HG02571 (cell line): ENCODE results near the gene STEAP4.

Experiments
- ATAC-seq: cut with Tn5 transposase; IDR thresholded peaks from one replicate; pipeline ENCODE4 v1.9.1; 2021; ENCODE audit warnings: mild to moderate bottlenecking, moderate library complexity; ENCODE audit not compliant: unreplicated experiment

The STEAP4 gene

GRCh38 chr7:88314061-88314491, 7.4 kb upstream of the STEAP4 start:
- no peak for ATAC-seq

DNA sequence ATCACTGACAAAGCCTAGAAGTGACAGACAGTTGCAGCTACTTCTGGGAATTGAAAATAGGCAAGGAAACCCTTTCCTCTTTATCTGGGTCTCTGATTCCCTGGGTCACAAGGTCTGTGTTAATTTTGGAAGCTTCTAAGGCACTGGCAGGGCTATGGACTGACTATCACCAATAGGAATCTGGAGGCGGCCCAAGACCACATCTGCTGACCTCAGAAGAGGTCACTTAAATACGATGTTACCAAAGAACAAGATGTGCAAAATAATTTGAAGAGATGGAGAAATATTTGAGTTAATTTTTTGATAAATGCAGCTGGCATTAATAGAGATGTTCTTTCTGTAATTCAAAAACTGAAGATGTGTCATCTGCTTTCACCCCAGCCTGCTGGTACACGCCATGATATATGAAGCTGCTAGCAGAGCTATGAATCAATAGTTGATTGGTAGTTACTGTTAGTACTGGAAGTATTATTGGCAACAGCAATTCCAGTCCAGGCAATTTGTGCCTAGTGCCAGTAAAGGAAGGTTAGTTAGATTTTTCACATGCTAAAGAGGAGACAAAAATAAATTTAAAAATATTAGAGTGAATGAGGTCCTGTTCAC, 5.5 kb upstream of the STEAP4 start:
- no peak for ATAC-seq

DNA sequence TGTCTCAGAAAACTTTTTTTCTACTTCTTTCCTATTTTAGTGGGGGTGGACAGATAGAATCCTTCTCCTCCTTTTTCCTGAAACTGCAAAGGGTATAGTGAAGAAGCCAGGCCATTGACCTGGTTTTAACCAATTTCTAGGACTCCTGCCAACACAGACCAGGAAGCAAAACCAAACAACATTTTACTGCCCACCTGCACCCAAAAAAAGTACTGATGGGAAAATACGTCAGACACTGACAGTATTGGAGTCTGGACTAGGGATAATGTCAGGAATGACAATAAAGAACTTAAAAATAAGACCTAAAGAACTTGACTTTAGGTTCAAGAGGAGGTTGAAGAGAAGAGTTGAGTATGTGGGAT, 5.0 kb upstream of the STEAP4 start:
- no peak for ATAC-seq

GRCh38 chr7:88310956-88311674, 4.4 kb upstream of the STEAP4 start:
- ATAC-seq: no peak

- no peak for ATAC-seq
These were observed 3.1 kb upstream of the STEAP4 start for GRCh38 chr7:88309819-88310218.

DNA sequence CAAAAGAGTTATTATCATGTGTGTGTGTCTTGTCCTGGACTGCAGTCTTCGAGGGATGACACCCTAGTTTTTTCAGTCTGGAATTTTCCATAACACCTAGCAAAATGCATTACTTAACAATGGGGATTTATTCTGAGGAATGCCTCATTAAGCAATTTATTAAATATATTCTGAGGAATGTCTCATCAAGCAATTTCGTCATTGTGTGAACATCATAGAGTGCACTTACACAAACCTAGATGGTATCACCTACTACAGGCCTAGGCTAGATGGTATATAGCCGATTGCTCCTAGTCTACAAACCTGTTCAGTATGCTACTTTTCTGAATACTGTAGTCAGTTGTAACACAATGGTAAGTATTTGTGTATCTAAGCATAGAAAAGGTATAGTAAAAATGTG, 1.1 kb upstream of the STEAP4 start:
- ATAC-seq: no peak

DNA sequence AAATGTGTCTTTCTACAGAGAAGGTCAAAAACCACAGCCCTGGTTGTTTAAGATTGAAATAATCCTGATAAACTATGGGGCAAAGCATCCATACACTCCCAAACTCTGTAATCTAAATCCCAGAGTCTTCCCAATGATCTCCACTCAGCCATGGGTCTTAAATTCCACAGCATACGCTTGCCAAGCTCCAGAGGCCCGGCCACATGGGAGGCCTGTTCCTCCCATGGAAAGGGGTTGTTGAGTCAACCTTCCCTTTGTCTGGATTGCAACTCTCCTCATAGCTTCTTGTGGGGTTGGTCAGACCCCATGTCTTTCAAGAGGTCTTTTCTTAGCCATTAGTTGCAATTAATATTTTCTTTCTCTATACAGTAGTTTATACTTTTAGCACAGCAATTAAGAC, 718 bp upstream of the STEAP4 start:
- ATAC-seq: no peak

GRCh38 chr7:88305044-88305443, 1.6 kb downstream of the STEAP4 start:
- no peak for ATAC-seq

- ATAC-seq: no peak
These were observed 4.2 kb downstream of the STEAP4 start for GRCh38 chr7:88302486-88302885.

DNA sequence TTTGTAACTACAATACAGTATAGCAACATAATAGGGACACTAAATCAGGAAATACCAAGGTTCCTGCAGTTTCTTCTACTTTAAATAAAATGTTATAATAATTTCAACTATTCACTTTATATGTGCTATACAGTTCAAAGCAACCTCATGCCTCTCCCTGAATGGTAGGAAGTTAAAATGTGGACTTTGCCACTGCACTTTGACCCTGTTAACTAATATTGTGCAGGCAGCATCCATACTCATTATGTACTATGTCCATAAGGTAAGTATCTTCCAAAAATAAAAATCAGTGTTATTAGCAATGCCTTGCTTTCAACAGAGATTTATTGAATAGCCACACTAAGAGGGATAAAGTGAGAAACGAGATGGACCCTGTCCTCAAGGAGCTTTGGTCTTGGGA, 4.8 kb downstream of the STEAP4 start:
- ATAC-seq: no peak

- no peak for ATAC-seq
These were observed 6.2 kb downstream of the STEAP4 start for GRCh38 chr7:88300401-88300945.

DNA sequence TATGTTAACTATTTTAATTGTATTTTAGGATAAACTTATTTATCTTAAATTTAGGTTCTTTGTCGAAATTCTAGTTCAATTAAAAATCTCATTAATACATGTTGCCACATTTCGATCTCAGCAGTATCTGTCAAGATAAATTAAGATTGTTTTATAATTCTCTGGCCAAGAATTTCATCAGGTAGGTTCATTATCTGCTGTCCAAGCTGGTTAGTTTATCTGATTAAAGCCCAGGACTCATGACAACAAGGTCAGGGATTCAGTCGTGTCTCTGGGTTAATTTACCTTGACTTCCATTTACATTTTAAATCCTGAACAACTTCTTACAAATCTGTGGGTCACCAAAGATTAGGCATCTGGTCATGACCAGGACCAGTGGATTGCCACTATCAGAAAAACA, 7.6 kb downstream of the STEAP4 start:
- no peak for ATAC-seq

DNA sequence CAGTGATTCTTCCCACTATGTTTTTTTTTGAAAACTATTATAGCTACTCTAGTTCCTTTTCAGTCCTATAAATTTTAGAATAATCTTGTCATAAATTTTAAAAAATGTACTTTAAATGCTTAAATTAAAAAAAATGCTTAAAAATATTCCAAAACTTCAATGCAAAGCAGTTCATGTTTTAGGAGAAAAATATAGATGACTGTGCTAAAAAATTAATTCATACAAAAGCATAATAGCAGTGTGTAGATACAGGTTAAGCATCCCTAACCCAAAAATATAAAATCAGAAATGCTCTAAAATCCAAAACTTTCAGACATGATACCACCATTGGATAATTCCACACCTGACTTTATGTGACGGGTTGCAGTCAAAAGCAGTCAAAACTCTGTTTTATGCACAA, 12.8 kb downstream of the STEAP4 start:
- ATAC-seq: no peak

DNA sequence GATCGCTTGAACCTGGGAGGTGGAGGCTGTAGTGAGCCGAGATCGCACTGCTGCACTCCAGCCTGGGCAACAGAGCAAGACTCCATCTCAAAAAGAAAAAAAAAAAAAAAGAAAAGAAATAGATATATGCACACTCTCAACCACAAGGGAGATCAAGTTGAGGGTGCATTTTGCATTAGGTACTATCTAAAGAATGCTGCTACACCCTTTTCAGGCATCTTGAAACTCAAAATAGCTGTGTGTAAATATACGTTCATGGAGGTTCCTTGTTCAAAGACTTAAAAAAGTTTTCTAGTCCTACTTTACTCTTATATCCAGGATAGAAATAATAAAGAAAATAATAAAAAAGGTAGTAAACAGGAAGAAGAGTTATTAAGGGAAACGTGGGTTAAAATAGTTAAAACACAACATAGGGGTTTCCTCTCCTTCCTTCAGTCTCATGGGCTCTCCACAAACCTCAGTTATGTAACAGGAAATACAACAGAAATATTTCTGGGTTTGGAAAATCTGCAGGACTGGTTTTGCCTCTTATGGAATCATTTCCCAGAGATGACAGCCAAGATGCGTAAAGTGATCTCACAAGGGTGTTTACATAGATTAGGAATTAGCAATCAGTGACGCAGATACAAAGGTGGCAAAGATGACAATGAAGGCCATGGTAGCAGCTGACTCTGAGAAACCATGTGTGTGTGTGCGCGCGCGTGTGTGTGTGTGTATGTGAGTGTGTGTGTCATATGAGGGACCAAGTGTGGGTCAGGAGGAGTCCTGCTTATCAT, 15.1 kb downstream of the STEAP4 start:
- ATAC-seq: no peak

GRCh38 chr7:88290491-88290890, 16.2 kb downstream of the STEAP4 start:
- ATAC-seq: no peak

DNA sequence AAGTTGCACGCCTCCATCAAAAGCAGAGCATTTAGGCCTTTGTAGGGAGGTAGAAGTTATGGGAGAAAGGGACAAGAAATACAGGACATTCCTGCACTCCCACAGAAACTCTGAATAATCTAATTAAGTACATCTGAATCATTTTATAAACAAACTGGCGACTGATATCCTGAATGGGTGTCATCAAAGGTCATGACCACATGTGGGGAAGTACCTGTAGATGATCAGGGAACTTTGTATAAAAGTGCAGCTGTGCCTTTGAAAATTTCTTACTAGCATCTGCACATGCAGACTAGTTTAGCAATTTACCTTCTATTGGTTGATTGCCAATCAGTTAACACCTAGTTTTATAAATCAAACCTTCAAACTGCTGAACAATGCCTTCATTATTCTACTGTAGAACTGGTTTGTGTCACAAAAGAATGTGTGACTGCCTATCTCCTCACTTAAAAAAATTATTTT, 17.1 kb downstream of the STEAP4 start:
- ATAC-seq: no peak

DNA sequence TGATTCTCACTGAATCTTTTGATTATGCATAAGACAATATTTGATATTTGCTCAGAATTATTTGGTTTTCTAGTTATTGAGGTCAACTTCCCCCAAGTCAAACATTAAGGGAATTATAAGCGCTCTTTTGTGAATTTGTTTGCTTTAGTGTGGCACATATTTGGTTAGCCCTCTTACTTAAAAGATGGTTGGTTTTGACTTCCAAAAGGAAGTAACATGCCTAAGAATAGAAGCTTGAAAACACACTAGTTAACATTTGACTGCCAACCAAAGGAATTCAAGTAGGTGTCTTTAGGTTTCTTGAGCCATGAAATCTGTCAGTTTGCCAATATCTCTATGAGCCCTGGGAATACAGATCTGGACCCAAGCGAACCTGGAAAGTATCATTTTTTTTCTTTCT, 24.9 kb downstream of the STEAP4 start:
- no peak for ATAC-seq

GRCh38 chr7:88280801-88281200, 25.9 kb downstream of the STEAP4 start:
- ATAC-seq: no peak

GRCh38 chr7:88279323-88279722, 27.4 kb downstream of the STEAP4 start:
- ATAC-seq: no peak

- no peak for ATAC-seq
These were observed 27.8 kb downstream of the STEAP4 start for GRCh38 chr7:88278881-88279280.

DNA sequence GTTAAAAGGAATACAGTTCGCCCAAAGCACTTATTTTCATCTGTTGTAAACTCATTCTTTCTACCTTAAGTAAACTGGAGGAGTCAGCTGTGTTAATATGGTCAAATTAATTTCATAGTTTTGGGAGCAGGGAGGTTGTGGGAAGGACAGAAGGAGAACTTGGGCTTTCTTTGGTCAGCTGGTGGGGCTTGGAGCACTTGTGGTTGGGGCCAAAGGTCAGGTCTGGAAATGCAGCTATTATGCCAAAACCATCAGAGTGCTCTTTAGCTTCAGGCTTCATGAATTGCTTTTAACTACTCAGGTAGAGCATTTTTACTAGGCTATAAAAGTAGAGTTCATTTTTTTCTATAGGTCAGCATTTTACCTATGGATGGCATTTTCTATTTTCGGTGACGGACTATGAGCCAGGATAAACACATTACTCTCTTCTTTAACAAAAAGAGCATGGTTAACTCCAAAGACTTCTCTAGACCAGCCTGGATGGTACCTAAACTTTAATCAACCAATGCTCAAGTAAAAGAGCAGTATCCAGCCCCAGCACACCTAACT, 30.0 kb downstream of the STEAP4 start:
- no peak for ATAC-seq
